Stimulated activated CD4-positive, alpha-beta T cell treated with anti-CD3 and anti-CD28 coated beads, Interleukin-15, amount 100 ng/mL, for 1 hour (primary cell): ENCODE measurements around the gene NOG.

Experiments used
- DNase-seq, 2 donors: peaks; one replicate each; pipeline ENCODE4 v3.0.0-alpha.2; 2020; ENCODE audit warnings: low read depth in 1 of 2, low spot score in 1 of 2

Gene NOG

DNA sequence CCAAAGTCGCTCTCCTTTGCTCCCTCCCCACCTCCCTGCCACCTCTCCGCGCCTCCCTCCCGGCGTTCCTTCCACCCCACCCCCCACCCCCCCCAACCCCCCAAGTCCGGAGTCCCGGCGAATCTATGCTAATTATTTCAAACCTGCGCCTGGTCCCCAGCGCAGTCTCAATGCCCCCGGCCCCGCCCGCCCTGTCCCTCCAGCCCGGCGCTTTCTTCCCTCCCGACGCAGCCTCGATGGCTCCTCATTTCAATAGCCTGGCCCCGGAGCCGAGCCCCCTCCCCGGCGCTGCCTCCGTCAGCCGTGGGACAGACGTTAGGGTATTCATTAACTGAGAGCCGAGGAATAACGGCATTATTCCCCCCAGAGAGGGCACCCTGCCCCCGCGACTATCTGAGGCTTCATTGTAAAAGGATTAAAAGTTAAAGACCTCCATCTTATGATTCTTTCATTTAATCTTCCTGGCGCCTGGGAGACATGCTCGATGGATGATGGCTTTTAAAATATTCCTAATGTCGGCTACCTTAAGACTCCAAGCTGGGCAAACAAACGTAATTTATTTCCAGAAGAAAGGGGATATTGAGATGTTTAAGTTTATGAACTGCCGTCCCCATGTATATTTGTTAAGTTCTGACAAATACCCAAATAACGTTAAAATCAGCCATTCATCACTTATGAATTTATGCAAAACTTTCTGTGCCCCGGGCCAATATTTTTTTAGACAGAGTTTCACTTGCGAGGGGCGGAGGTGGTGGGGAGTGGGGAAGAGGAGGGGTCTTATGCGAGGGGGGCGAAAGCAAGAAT, 3.4 kb downstream of the NOG start:
- no peak for DNase-seq

- no peak for DNase-seq
Observed at GRCh38 chr17:56597495-56597990, 4.0 kb downstream of the NOG start.

DNA sequence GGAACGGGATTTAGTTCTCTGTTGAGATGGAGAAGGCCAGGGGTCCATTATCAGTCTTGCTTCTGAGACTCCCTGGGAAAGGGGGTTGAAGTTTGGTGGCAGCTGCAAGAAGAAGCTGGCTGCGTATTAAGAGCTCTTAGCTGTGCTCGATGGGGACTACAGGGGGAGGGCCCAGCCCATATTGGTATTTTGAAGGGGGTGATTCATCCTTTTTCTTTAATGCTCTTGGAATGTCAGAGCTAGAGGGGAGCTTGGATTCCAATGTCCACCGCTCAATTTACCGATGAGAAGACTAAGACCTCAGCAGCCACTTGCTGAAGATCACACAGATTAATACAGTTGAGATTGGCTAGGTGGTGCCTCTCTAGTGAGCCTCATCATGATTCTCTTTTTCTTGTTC, 5.0 kb downstream of the NOG start:
- DNase-seq = no peak

DNA sequence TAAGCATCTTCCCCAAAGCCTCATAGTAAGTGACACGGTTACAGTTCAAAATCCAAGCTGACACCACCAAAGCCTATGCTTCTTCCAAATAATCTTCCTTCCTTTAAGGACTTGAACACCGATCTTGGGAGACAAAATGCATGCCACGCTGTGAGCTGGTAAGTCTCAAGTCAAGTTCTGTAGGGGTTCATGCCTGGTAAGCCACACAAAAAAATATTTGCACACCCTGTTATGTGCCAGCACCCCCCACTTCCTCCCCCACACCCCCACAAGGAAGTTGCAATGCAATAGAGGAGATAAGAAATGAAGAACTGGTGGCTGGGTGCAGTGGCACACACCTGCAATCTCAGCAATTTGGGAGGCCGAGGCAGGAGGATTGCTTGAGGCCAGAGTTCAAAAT, 5.6 kb downstream of the NOG start:
- no peak for DNase-seq

DNA sequence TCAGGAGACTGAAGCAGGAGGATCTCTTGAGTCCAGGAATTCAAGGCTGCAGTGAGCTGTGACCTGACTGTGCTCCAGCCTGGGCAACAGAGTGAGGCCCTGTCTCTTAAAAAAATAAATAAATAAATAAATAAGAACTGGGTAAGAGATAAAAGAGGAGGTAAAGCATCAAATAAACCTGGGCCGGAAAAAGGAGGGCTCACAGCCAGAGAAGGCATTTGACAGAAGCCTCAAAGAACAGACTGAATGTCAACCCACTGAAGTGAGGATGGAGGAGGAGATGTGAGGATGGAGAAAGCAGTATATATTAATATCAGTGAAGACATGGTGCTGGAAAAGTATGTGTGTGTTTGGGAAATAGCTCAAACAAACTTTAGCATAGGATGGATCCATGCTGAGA, 6.1 kb downstream of the NOG start:
- no peak for DNase-seq

- no peak for DNase-seq
Observed at GRCh38 chr17:56600256-56600655, 6.8 kb downstream of the NOG start.

DNA sequence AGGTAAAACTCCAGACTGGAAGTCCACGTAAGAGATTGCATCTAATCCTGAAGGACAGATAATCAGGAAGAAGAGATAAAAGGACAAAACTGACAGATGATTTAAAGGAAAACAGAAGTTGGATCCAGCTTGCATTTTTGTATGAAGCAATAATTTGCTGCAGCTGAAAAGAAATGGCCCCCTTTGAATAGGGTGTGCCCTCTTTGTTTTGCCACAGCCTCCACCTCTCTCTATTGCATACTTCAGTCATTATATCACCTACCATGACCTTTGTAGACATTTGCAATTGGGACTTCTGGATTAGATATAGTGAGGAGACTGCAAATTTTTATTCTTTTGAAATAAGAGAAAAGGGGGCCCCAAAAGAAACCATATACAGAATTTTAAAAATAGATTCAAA, 8.1 kb downstream of the NOG start:
- DNase-seq = no peak

- DNase-seq = no peak
Observed at GRCh38 chr17:56602292-56603130, 9.0 kb downstream of the NOG start.

- no peak for DNase-seq
Observed at GRCh38 chr17:56603486-56604238, 10.2 kb downstream of the NOG start.

GRCh38 chr17:56604691-56605290, 11.3 kb downstream of the NOG start:
- DNase-seq = no peak

GRCh38 chr17:56608944-56609343, 15.4 kb downstream of the NOG start:
- no peak for DNase-seq

- no peak for DNase-seq
Observed at GRCh38 chr17:56610321-56610720, 16.8 kb downstream of the NOG start.

- no peak for DNase-seq
Observed at GRCh38 chr17:56613131-56613530, 19.6 kb downstream of the NOG start.

GRCh38 chr17:56614522-56614921, 21.0 kb downstream of the NOG start:
- DNase-seq = no peak

GRCh38 chr17:56616239-56616638, 22.7 kb downstream of the NOG start:
- no peak for DNase-seq

DNA sequence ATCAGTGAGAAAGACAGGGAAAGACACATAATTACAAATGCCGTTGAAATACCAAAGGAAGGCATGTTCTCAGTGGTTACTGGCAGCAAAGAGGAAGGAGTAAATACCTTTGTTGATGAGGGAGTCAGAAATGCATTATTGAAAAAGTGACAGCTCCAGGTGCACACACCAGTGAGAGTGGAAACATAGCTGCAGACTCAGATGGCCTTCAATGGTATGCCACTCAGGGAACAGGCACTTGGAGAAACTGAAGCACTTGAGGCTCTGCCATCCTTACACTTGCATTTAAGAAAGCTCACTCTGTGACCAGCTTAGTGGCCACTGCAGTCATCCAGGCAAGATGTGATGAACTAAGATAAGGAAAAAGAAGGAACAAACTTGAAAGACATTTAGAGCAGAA, 29.9 kb downstream of the NOG start:
- DNase-seq = no peak

- no peak for DNase-seq
Observed at GRCh38 chr17:56624309-56624708, 30.8 kb downstream of the NOG start.

DNA sequence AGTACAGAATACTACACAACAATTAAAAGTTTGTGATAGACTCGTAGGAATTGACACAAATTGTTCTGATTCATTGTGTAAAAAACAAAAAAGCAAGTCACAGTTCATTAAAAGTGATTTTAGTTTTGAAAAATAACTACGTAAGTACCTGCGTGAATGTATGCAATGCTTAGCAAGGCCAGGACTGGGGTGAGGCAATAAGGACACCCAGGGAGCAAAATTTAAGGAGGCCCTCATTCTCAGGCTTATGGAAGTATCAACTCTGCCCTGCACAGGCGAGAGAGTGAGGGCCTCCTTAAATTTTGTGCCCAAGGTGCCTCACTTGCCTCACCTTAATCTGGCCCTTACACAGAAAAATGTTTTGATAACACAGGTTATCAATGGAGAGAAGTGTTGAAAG, 31.4 kb downstream of the NOG start:
- no peak for DNase-seq

- DNase-seq = no peak
Observed at GRCh38 chr17:56629531-56630075, 36.1 kb downstream of the NOG start.

DNA sequence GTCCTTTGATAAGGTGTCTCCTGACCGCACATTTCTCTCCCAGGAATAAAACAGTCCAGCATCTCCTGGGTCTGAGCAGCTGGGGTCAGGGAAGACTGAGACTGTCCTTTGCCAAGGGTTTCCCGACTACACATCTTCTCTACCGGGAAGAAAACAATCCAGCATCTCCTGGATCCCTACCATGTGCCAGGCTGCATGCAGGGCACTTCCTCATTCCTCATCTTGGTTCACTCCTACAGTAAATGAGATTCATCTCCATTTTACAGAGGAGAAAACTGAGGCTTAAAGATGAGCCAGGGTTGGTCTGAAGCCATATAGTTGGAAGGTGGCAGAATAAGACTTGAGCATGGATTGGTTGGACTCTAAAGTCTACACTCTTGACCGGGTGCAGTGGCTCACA, 36.7 kb downstream of the NOG start:
- no peak for DNase-seq

DNA sequence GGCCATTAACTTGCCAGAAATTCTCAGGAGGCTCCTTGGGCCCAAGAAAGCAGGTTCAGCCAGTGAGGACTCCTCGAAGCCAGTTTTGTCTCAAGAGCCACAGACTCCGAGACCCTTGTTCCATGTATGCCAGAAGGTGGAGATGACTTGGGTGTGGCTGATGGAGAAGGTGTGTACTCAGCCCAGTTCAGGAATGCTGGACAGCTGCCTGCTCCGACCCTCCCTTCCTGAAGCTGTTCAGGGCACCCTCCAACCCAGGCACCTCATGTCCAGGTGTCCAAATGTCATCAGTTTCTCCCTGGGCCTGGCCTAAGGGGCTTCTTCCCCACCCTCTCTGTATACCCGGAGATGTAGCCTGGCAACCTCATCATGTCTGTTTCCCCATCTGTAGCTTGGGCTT, 40.2 kb downstream of the NOG start:
- no peak for DNase-seq
